Measurements from ENCODE around the gene TUBB6. TPM values are rescaled to one million over a fixed set of nuclear protein-coding genes. Genes with fewer than 3 reads are reported as not detected.

TUBB6 gene
- total and polyA plus RNA-seq, 3 donors from 2014 or later, result 47.0 to 84.5 (median 65.1) TPM

DNA sequence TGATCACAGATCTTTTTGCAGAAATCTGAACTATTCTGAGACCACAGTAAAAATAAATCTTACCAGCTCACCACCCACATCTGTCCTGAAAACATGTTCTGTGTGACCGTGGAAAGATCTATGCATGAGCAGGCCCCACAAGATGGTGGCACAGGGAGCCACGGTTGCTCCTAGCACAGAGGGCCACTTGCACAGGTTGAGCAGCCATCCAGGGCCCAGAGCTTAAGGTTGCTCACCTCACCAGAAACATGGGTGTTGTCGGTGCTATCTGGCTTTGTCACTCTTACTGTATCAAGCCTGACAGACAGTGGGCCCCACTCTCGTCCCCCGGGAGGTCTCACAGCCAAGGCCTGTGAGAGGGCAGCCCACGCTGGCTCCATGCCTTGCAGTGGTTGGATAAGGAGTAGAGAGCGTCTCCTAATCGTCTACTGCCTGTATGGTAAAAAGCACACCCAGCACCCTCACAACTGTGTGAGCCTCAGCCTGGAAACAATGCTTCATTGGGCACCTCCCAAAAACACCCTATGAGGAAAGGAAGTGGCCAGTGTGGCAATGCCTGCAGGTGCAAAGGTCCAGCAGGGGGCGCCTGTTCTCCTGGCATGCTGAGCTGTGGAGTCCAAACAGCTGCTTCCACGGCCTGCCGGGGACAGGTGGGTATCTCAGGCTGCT, 19.6 kb downstream of the TUBB6 start:
- Histone ChIP-seq H3K27me3 (no peaks in the 10 kb centered on the region), H3K36me3 (ENCODE audit: low read depth, missing control alignments) (no peaks in the 10 kb centered on the region), H3K9me3 (no peaks in the 10 kb centered on the region), H3K4me3 (no peak overlapping the region), H3K4me1 (no peaks in the 10 kb centered on the region), H3K27ac (no peak overlapping the region)
- TF ChIP-seq, protein P1, sequence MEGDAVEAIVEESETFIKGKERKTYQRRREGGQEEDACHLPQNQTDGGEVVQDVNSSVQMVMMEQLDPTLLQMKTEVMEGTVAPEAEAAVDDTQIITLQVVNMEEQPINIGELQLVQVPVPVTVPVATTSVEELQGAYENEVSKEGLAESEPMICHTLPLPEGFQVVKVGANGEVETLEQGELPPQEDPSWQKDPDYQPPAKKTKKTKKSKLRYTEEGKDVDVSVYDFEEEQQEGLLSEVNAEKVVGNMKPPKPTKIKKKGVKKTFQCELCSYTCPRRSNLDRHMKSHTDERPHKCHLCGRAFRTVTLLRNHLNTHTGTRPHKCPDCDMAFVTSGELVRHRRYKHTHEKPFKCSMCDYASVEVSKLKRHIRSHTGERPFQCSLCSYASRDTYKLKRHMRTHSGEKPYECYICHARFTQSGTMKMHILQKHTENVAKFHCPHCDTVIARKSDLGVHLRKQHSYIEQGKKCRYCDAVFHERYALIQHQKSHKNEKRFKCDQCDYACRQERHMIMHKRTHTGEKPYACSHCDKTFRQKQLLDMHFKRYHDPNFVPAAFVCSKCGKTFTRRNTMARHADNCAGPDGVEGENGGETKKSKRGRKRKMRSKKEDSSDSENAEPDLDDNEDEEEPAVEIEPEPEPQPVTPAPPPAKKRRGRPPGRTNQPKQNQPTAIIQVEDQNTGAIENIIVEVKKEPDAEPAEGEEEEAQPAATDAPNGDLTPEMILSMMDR (IDR thresholded peaks at IDR 0.05), result peak; percentile 34 to 75 (median 59)
- TF ChIP-seq POLR2A (IDR thresholded peaks at IDR 0.05), result no peak
- intact Hi-C loops (cut with DNase I; ENCODE audit: low total_unique reads), result no loop called here
- peak; percentile 89 for DNase-seq
- 54 to 62% methylated on average over 6 to 11 of the region's 11 CpGs for WGBS, 2 donors

DNA sequence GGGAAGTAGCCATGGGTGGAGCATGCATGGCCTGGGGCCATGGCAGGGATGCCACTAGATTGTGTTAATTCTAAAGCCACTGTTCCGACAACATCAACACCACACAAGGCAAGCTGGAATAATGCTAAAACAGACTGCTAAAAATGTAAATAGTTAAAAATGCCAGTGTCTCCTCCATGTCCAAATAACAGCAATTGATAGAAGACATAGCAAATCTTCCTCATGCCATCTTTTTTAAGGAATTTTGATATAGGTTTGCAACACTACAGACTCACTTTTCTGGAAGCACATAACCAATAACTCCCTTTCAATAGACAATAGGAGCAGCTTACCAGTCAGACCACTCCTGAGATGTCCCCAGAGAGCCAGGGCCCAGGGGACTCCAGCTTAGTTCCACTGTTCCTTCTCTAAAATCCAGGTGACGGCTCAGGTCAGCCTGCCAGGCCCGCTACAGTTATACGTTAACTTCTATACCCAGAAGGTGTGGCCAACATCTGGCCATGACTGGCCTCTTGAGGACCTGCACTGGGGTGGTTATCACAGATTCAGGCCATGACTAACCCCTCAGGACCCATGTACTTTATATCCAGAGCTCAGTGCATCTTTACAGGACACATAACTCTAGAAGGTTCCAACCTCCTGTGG, 20.3 kb downstream of the TUBB6 start:
- Histone ChIP-seq H3K27ac (no peak overlapping the region), H3K27me3 (no peaks in the 10 kb centered on the region), H3K4me3 (no peak overlapping the region), H3K36me3 (ENCODE audit: low read depth, missing control alignments) (no peaks in the 10 kb centered on the region), H3K4me1 (no peaks in the 10 kb centered on the region), H3K9me3 (no peaks in the 10 kb centered on the region)
- intact Hi-C loops (cut with DNase I; ENCODE audit: low total_unique reads), result no loop called here
- WGBS, 2 donors, result 92 to 96% methylated on average over 4 of the region's 4 CpGs
- DNase-seq, result peak; percentile 10
- TF ChIP-seq POLR2A (IDR thresholded peaks at IDR 0.05), result no peak
- TF ChIP-seq, protein P1 (IDR thresholded peaks at IDR 0.05), result no peak

DNA sequence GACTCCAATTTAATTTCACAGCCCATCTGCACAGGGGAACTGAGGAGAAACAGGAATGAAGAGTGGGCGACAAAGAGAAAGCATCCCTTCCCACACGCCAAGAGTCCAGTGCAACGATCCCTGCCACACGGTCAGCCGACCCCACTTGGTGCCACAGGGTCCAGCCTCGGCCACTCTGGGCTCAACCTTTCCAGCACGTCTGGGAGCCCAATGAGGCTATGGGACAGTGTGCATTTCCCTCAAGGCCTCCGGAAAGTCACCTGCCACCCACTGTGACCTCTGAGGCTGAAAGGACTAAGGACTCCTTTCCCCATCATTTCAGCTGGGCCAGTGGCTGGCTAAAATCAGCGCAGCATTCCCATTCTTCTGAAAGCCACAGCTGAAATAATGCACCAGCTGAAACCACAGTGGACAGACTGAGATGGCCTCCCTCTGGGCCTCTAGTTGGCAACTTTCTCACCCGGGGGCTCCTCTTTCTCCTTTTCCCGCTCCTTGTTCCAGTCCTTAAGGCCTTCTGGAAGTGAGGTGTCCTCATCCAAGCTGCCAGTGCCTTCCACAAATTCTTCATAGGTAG, 21.2 kb downstream of the TUBB6 start:
- no peak overlapping the region for H3K27ac ChIP-seq
- intact Hi-C loops (cut with DNase I; ENCODE audit: low total_unique reads), result no loop called here
- no peaks in the 10 kb centered on the region for H3K9me3 ChIP-seq
- H3K36me3 ChIP-seq (ENCODE audit: low read depth, missing control alignments), result no peaks in the 10 kb centered on the region
- H3K27me3 ChIP-seq, result no peaks in the 10 kb centered on the region
- DNase-seq, result peak; percentile 7
- no peak overlapping the region for H3K4me3 ChIP-seq
- TF ChIP-seq, protein P1 (IDR thresholded peaks at IDR 0.05), result no peak
- TF ChIP-seq POLR2A (IDR thresholded peaks at IDR 0.05), result no peak
- 88 to 90% methylated on average over 11 of the region's 11 CpGs for WGBS, 2 donors
- no peaks in the 10 kb centered on the region for H3K4me1 ChIP-seq

DNA sequence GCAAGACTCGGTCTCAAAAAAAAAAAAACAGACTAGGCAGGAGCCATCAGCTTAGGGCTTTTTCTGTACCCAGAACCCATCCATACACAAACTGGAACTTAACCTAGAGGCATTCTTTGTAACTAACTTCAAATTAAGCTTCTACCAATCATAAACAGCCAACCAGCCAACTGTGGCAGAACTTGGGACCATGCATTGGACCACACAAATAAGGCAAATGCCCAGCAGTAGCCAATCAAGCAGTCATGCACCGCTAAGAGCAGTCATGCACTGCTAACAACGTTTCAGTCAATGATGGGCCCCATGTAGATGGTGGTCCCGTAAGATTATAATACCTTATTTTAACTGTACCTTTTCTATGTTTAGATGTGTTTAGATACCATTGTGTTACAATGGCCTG, 22.7 kb downstream of the TUBB6 start:
- H3K9me3 ChIP-seq, result no peaks in the 10 kb centered on the region
- intact Hi-C loops (cut with DNase I; ENCODE audit: low total_unique reads), result no loop called here
- H3K36me3 ChIP-seq (ENCODE audit: low read depth, missing control alignments), result no peaks in the 10 kb centered on the region
- no peaks in the 10 kb centered on the region for H3K4me1 ChIP-seq
- no peak for DNase-seq
- H3K27me3 ChIP-seq, result no peaks in the 10 kb centered on the region
- 90 to 94% methylated on average over 4 of the region's 4 CpGs for WGBS, 2 donors
- H3K27ac ChIP-seq, result no peak overlapping the region
- H3K4me3 ChIP-seq, result no peak overlapping the region
- TF ChIP-seq, protein P1 (IDR thresholded peaks at IDR 0.05), result no peak
- TF ChIP-seq POLR2A (IDR thresholded peaks at IDR 0.05), result no peak
